ENCODE measurements around the gene DCBLD2.

DCBLD2 gene

GRCh38 chr3:98759629-98760028 is 141.9 kb downstream of the DCBLD2 start:
- Histone ChIP-seq H3K9me3 (ENCODE audit: low read length) (no peaks in the 10 kb centered on the region), H3K4me1 (ENCODE audit: insufficient read depth, low read length) (no peaks in the 10 kb centered on the region), H3K27ac (ENCODE audit: low read depth, low read length) (no peak overlapping the region), H3K27me3 (ENCODE audit: control insufficient read depth in 1 of 2, insufficient read depth in 2 of 2, low read length in 2 of 2) (no peaks in the 10 kb centered on the region), H3K9ac (ENCODE audit: low read length) (no peak overlapping the region), H3K36me3 (ENCODE audit: insufficient read depth, low read length) (no peaks in the 10 kb centered on the region), H3K4me3 (ENCODE audit: low read depth in 1 of 2, low read length in 2 of 2) (no peak overlapping the region)

GRCh38 chr3:98755601-98756000 is 145.9 kb downstream of the DCBLD2 start:
- no peak overlapping the region for H3K4me3 ChIP-seq (ENCODE audit: low read depth in 1 of 2, low read length in 2 of 2)
- no peaks in the 10 kb centered on the region for H3K27me3 ChIP-seq (ENCODE audit: control insufficient read depth in 1 of 2, insufficient read depth in 2 of 2, low read length in 2 of 2)
- no peak overlapping the region for H3K9ac ChIP-seq (ENCODE audit: low read length)
- no peaks in the 10 kb centered on the region for H3K36me3 ChIP-seq (ENCODE audit: insufficient read depth, low read length)
- no peaks in the 10 kb centered on the region for H3K4me1 ChIP-seq (ENCODE audit: insufficient read depth, low read length)
- H3K27ac ChIP-seq (ENCODE audit: low read depth, low read length) = no peak overlapping the region
- no peaks in the 10 kb centered on the region for H3K9me3 ChIP-seq (ENCODE audit: low read length)

DNA sequence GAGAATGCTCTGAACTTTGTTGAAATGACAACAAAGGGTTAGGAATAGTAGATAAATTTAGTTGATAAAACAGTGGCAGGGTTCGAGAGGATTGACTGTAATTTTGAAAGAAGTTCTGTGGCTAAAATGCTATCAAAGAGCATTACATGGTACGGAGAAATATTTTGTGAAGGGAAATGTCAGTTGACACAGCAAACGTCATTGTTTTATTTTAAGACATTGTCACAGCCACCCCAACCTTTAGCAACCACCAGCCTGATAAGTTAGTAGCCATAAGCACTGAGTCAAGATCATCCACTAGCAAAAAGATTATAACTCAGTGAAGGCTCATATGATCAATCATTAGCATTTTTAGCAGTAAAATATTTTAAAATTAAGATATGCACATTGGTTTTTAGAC is 147.0 kb downstream of the DCBLD2 start:
- Histone ChIP-seq H3K27me3 (ENCODE audit: control insufficient read depth in 1 of 2, insufficient read depth in 2 of 2, low read length in 2 of 2) (no peaks in the 10 kb centered on the region), H3K36me3 (ENCODE audit: insufficient read depth, low read length) (no peaks in the 10 kb centered on the region), H3K4me1 (ENCODE audit: insufficient read depth, low read length) (no peaks in the 10 kb centered on the region), H3K4me3 (ENCODE audit: low read depth in 1 of 2, low read length in 2 of 2) (no peak overlapping the region), H3K9me3 (ENCODE audit: low read length) (no peaks in the 10 kb centered on the region), H3K9ac (ENCODE audit: low read length) (no peak overlapping the region), H3K27ac (ENCODE audit: low read depth, low read length) (no peak overlapping the region)

DNA sequence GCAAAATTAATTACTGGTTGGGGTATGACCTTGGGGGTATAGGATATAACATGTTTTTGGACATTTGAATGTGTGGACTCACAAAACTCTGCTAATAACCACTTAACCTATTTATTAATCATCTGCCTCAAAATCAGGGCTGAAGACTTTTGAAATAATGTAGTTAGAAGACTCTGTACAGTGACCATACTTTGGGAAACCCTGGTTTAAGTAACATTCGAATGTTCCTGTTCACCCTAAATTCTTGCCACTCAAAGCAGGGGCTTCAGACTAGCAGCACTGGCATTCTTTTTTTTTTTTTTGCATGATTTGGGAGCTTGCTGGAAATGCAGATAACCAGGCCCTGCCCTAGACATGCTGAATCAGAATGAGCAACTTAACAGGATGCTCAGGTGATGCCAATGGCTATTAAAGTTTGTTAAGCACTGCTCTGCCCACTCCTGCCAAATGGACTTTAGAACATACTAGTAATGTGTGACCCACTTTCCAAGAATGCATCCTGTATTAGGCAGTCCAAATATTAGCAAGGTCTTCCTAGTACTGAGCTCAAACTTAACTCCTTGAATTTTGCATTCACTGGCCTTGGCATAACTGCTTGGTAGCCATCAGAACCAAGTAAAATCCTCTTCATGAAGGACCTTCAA is 151.1 kb downstream of the DCBLD2 start:
- H3K9ac ChIP-seq (ENCODE audit: low read length) = no peak overlapping the region
- no peaks in the 10 kb centered on the region for H3K36me3 ChIP-seq (ENCODE audit: insufficient read depth, low read length)
- no peaks in the 10 kb centered on the region for H3K27me3 ChIP-seq (ENCODE audit: control insufficient read depth in 1 of 2, insufficient read depth in 2 of 2, low read length in 2 of 2)
- H3K4me3 ChIP-seq (ENCODE audit: low read depth in 1 of 2, low read length in 2 of 2) = no peak overlapping the region
- no peaks in the 10 kb centered on the region for H3K4me1 ChIP-seq (ENCODE audit: insufficient read depth, low read length)
- H3K9me3 ChIP-seq (ENCODE audit: low read length) = no peaks in the 10 kb centered on the region
- no peak overlapping the region for H3K27ac ChIP-seq (ENCODE audit: low read depth, low read length)

DNA sequence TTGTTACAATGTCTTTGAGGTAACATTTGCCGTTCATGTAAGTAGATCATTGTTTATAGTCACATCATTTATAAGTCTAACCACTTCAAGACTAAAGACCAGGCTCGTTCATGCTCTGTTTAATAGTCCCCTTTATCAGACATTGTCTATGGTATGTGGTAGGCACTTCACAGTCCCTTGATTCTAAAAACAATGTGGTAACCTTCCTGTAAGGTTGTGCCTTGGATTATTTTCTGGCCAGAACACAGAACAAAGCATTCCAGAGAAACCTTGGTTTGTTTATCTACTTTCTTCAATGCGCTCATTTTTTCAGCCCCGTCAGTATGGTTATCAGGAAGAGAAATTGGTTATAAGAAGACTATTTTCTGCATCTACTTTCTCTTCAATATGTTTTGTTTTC is 154.6 kb downstream of the DCBLD2 start:
- Histone ChIP-seq H3K4me3 (ENCODE audit: low read depth in 1 of 2, low read length in 2 of 2) (no peak overlapping the region), H3K27ac (ENCODE audit: low read depth, low read length) (no peak overlapping the region), H3K9me3 (ENCODE audit: low read length) (no peaks in the 10 kb centered on the region), H3K4me1 (ENCODE audit: insufficient read depth, low read length) (no peaks in the 10 kb centered on the region), H3K27me3 (ENCODE audit: control insufficient read depth in 1 of 2, insufficient read depth in 2 of 2, low read length in 2 of 2) (no peaks in the 10 kb centered on the region), H3K36me3 (ENCODE audit: insufficient read depth, low read length) (no peaks in the 10 kb centered on the region), H3K9ac (ENCODE audit: low read length) (no peak overlapping the region)

- no peak overlapping the region for H3K27ac ChIP-seq (ENCODE audit: low read depth, low read length)
- H3K4me1 ChIP-seq (ENCODE audit: insufficient read depth, low read length) = no peaks in the 10 kb centered on the region
- no peak overlapping the region for H3K9ac ChIP-seq (ENCODE audit: low read length)
- no peaks in the 10 kb centered on the region for H3K27me3 ChIP-seq (ENCODE audit: control insufficient read depth in 1 of 2, insufficient read depth in 2 of 2, low read length in 2 of 2)
- no peaks in the 10 kb centered on the region for H3K9me3 ChIP-seq (ENCODE audit: low read length)
- no peak overlapping the region for H3K4me3 ChIP-seq (ENCODE audit: low read depth in 1 of 2, low read length in 2 of 2)
- H3K36me3 ChIP-seq (ENCODE audit: insufficient read depth, low read length) = no peaks in the 10 kb centered on the region
These were observed 155.4 kb downstream of the DCBLD2 start for GRCh38 chr3:98746122-98746521.

All from muscle layer of colon (tissue), 2 donors.